Measurements from ENCODE around the gene POMP. TPM values are rescaled to one million over a fixed set of nuclear protein-coding genes. Genes with fewer than 3 reads are reported as not detected.

The POMP gene, protein sequence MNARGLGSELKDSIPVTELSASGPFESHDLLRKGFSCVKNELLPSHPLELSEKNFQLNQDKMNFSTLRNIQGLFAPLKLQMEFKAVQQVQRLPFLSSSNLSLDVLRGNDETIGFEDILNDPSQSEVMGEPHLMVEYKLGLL
- polyA plus RNA-seq (ENCODE audit: insufficient read length in 3 of 3) = 10 to 100 TPM; 81.5 to 90.7 (median 82.6) TPM
- long read RNA-seq, donor 1, transcript POMP-201 (6 exons, 1,330 nt) = major isoform, 150 of 166 reads
- long read RNA-seq, donor 1, partial matches to known transcripts = 16 of 166 reads
- long read RNA-seq, donor 1, other reads (novel, unspliced or antisense) = 0 of 166 reads
- long read RNA-seq, donor 2, transcript POMP-201 (6 exons, 1,330 nt) = major isoform, 194 of 225 reads
- long read RNA-seq, donor 2, partial matches to known transcripts = 31 of 225 reads
- long read RNA-seq, donor 2, other reads (novel, unspliced or antisense) = 0 of 225 reads
- long read RNA-seq, donor 3, transcript POMP-201 (6 exons, 1,330 nt) = major isoform, 170 of 205 reads
- long read RNA-seq, donor 3, partial matches to known transcripts = 35 of 205 reads
- long read RNA-seq, donor 3, other reads (novel, unspliced or antisense) = 0 of 205 reads
- long read RNA-seq, donor 4, transcript POMP-201 (6 exons, 1,330 nt) = major isoform, 200 of 272 reads
- long read RNA-seq, donor 4, partial matches to known transcripts = 72 of 272 reads
- long read RNA-seq, donor 4, other reads (novel, unspliced or antisense) = 0 of 272 reads
- long read RNA-seq, donor 5, transcript POMP-201 (6 exons, 1,330 nt) = major isoform, 91 of 98 reads
- long read RNA-seq, donor 5, partial matches to known transcripts = 7 of 98 reads
- long read RNA-seq, donor 5, other reads (novel, unspliced or antisense) = 0 of 98 reads
- long read RNA-seq, donor 6, transcript POMP-201 (6 exons, 1,330 nt) = major isoform, 155 of 171 reads
- long read RNA-seq, donor 6, partial matches to known transcripts = 16 of 171 reads
- long read RNA-seq, donor 6, other reads (novel, unspliced or antisense) = 0 of 171 reads
- long read RNA-seq, donor 7, transcript POMP-201 (6 exons, 1,330 nt) = major isoform, 131 of 182 reads
- long read RNA-seq, donor 7, partial matches to known transcripts = 51 of 182 reads
- long read RNA-seq, donor 7, other reads (novel, unspliced or antisense) = 0 of 182 reads
- long read RNA-seq, donor 8, transcript POMP-201 (6 exons, 1,330 nt) = major isoform, 51 of 62 reads
- long read RNA-seq, donor 8, partial matches to known transcripts = 11 of 62 reads
- long read RNA-seq, donor 8, other reads (novel, unspliced or antisense) = 0 of 62 reads
- long read RNA-seq, donor 9, transcript POMP-201 (6 exons, 1,330 nt) = major isoform, 196 of 230 reads
- long read RNA-seq, donor 9, partial matches to known transcripts = 26 of 230 reads
- long read RNA-seq, donor 9, other reads (novel, unspliced or antisense) = 8 of 230 reads
- long read RNA-seq, donor 10, transcript POMP-201 (6 exons, 1,330 nt) = major isoform, 149 of 172 reads
- long read RNA-seq, donor 10, partial matches to known transcripts = 23 of 172 reads
- long read RNA-seq, donor 10, other reads (novel, unspliced or antisense) = 0 of 172 reads
- long read RNA-seq, donor 11, transcript POMP-201 (6 exons, 1,330 nt) = major isoform, 95 of 112 reads
- long read RNA-seq, donor 11, partial matches to known transcripts = 12 of 112 reads
- long read RNA-seq, donor 11, other reads (novel, unspliced or antisense) = 5 of 112 reads
- long read RNA-seq, donor 12, transcript POMP-201 (6 exons, 1,330 nt) = major isoform, 186 of 218 reads
- long read RNA-seq, donor 12, partial matches to known transcripts = 32 of 218 reads
- long read RNA-seq, donor 12, other reads (novel, unspliced or antisense) = 0 of 218 reads
- long read RNA-seq, donor 13, transcript POMP-201 (6 exons, 1,330 nt) = major isoform, 66 of 78 reads
- long read RNA-seq, donor 13, partial matches to known transcripts = 12 of 78 reads
- long read RNA-seq, donor 13, other reads (novel, unspliced or antisense) = 0 of 78 reads
- long read RNA-seq, donor 14 = 0 reads
- long read RNA-seq, donor 15, transcript POMP-201 (6 exons, 1,330 nt) = major isoform, 193 of 224 reads
- long read RNA-seq, donor 15, partial matches to known transcripts = 31 of 224 reads
- long read RNA-seq, donor 15, other reads (novel, unspliced or antisense) = 0 of 224 reads
- long read RNA-seq, donor 16, transcript POMP-201 (6 exons, 1,330 nt) = major isoform, 206 of 261 reads
- long read RNA-seq, donor 16, partial matches to known transcripts = 55 of 261 reads
- long read RNA-seq, donor 16, other reads (novel, unspliced or antisense) = 0 of 261 reads

DNA sequence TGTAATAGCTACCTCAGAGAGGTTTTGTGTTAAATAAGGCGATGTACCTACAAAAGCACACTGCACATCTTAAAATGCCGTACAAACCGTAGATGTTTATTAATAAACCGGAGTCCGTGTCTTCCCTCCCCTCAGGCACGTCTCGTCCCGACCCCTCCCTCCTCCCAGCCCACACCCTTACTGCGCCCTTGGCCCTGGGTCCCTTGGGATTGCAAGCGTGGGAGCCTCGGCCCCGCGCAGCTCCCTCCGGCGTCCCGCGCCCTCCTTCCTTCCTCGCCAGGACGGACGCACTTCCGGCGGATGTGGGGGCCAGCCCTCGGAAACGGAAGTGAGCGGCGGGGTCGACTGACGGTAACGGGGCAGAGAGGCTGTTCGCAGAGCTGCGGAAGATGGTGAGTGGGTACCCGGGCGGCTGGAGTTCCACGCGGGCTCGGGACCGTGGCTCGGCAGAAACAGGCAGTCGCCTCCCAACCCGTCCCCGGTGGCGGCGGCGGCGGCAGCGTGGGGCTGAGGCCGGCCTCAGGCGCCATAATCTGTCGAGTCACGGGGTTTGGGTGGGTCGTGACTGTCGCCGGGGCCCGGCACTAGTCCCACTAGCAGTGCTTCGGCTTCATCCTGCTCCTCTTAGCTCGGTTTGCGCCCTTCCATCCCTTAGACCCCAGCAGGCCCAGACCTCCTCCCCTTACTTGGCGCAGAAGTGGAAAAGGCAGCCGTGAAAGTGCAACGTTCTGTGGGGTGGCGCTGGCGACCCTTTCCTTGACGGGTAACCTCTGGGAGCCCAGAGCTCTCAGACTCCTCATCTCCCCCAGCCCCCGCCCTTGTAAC, at the start of gene POMP:
Gene POMP (plus strand): TSS at position 335 of the 825 bp plus-strand sequence. CDS start 55 bp downstream, at position 390.
- DNase-seq = peak; percentile 92

DNA sequence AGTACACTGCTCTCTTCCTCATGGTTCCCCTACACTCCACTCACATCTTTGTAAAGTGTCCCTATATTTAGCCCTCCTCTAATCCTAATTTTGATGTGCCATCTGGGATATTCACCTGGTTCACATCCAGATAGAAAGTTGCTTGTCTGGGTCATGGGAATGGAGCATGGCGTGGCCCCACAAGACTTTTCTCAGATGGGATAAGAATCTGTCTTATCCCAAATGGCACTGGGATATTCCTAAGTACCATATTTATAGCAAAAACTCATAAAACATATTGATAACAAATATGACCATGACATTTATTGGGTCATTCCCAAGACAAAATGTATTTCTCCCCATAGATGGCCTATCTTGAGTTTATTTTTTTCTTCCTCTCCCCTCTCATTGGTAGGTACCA, 49.5 kb upstream of the POMP start:
- DNase-seq = no peak

DNA sequence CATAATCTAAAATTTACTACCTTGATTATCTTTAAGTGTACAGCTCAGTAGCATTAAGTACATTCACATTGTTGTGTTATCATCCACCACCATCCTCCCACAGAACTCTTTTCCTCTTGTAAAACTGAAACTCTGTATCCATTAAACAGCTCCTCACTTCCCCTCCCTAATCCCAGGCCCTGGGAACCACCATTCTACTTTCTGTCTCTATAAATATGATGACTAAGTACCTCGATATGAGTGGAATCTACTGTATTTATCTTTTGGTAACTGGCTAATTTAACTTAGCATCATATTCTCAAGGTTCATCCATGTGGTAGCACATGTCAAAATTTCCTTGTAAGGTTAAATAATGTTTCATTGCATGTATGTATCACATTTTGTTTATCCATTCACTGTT, 49.0 kb upstream of the POMP start:
- no peak for DNase-seq

DNA sequence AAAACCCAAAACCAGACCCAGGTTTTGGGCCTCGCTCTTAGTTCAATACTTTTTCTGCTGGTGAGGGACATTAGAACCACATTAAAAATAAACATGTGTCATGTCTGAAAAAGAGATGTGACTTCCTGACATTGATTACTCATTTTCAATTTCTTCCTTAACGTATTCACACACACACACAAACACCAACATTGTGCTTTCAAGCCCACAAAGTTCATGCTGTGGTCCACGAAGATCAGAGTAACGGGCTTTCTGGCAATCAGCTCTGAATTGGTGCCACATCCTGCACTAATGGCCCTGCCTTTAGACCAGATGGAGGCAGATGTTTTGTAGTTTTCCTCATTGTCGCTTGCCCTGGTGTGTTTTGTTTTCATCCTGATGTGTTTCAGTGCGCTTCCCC, 47.9 kb upstream of the POMP start:
- no peak for DNase-seq

DNA sequence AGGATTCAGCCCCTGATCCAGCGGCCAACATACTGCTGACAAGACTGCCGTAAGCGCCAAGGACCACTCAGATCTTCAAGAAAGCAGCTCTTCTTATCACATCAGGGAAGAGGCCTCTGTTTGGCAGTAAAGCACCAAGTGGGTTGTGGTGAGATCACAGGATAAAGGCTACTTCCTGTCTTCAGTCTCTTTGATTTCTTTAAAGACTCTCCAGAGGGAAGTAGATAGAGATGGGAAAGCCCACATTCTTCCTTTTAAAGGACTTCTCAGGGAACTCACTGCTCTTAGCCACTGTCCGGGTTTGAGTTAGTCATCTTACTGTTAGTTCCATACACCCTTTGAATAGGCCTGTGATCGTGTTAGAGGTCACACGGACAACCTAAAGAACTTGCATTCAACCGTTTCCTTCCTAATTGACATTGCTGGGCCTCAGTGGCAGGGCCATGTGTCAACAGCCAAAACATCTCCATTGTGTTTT, 47.2 kb upstream of the POMP start:
- DNase-seq = no peak

DNA sequence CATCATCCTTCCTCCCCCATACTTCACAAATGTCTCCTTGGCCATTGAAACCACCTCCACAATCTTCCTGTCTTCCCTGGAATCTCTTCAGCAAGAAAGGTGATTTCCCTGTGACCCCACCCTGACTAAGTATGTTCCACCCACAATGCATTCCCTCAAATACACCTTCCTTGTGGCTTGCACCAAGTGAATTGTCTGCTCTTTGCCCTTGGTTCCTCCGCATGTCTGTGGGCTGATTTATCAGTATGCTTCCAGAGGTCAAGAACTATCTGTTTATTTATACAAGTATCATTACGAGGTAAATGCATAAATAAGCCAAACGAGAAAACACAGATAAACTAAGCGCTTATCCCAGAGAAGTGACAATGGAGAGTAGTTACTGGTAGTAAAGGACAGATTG, 45.4 kb upstream of the POMP start:
- DNase-seq = no peak

DNA sequence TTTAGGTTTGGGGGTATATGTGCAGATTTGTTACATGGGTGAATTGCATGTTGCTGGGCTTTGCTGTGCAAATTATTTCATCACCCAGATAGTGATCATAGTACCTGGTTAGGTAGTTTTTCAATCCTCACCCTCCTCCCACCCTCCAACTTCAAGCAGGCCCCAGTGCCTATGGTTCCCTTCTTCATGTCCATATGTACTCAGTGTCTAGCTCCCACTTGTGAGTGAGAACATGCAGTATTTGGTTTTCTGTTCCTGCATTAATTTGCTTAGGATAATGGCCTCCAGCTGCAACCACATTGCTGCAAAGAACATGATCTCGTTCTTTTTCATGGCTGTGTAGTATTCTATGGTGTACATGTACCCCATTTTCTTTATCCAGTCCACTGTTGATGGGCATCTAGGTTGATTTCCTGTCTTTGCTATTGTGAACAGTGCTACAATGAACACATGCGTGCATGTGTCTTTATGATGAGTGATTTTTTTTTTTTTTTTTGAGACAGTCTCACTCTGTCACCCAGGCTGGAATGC, 42.9 kb upstream of the POMP start:
- DNase-seq = no peak

DNA sequence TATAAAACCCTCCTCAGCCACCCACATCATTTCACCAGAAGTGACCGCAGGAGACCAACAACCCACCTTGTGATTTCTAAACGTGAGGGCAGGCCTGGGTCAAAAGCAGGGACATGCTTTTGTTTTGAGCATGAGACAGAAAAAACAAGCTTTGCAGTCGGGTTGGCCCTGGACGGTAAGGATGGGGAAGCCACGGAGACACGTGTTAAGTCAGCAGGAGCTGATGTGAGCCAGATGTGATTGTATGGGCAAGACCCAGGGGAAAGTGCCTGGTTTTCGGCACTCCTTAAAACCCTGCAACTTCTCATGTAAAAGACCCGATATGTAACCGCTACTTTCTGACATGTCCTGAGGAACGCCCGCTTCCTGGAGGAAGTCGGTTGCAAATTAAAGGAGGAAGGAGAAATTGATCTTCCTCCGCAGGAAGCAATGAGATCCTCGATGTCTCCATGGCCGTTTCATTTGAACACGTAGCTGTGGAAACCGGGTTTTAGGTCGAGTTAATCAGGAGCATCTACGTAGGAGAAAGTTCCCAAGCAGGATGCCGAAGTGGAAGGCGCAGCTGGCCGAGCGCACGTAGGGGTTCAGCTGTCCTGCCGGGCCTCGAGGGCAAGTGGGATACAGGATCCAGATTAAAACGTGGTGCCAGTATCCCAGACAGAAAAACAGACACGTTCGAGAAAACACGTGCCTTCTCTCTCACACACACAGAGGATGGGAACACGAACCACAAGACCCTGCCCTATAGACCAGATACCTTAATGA, 40.5 kb upstream of the POMP start:
- DNase-seq = no peak

DNA sequence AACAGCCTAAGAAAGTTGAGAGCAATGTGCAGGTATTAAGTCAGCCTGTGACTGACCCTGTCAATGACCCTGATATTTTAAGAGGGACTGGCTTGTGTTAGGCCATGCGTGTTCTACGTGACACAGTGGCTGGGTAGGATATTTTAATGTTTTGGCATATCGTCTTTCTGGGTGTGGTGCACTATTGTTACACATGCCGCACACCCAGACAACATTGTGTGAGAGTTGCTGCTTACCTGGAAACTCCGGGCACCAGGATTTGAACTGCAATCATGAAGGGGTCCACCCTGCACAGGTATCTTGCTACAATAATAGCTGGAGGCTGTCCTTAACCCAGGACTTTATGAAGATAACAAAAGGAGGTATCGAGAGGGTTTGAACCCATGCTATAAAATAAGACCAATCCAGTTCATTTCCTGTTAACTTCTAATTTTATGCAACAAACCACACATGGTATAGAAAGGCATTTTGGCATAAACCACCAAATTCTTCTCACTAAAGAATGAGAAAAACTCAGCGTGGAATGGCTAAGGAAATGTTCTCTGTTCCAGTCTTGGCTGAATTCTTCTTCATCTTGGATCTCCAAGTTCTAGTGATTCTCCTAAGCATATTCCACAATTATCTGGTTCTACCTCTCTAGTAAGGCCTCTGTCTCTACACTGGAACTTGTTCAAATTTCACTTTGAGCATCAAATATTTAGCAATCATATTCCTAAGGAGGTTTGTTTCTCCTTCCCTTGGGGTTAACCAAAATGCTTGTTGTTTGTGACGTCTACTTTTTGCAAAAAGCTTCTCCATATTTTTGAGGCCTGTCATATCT, 38.7 kb upstream of the POMP start:
- DNase-seq = no peak

DNA sequence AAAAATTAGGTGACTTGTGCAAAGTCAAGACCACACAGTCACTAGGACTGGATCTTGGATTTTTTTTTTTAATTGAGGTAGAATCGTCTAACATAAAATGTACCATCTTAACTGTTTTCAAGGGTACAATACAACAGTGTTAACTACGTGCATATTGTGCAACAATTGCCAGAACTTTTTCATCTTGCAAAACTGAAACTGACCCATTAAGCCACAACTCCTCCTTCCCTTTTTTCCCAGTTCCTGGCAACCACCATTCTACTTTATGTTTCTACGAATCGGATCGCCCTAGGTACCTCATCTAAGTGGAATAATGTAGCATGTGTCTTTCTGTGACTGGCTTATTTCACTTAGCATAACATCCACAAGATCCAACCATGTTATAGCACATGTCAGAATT, 37.5 kb upstream of the POMP start:
- DNase-seq = no peak

DNA sequence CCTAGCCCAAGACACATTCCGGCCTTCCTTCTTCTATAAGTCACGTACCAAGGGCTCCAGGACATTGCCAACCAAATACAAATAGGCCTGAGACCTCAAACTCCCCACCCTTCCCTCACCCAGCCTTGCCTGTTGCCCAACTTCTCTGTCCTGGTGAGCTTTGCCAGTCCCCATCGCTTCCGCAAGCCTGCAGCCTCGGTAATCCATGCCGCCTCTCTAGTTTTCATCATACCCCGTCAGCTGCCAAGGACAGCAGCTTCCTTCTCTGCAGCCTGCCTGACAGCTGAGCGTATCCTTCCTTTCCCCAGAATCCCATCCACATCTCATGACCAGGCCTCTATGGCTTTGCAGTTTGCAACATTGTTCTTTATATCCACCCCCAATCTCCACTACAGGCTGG, 36.6 kb upstream of the POMP start:
- DNase-seq = no peak

DNA sequence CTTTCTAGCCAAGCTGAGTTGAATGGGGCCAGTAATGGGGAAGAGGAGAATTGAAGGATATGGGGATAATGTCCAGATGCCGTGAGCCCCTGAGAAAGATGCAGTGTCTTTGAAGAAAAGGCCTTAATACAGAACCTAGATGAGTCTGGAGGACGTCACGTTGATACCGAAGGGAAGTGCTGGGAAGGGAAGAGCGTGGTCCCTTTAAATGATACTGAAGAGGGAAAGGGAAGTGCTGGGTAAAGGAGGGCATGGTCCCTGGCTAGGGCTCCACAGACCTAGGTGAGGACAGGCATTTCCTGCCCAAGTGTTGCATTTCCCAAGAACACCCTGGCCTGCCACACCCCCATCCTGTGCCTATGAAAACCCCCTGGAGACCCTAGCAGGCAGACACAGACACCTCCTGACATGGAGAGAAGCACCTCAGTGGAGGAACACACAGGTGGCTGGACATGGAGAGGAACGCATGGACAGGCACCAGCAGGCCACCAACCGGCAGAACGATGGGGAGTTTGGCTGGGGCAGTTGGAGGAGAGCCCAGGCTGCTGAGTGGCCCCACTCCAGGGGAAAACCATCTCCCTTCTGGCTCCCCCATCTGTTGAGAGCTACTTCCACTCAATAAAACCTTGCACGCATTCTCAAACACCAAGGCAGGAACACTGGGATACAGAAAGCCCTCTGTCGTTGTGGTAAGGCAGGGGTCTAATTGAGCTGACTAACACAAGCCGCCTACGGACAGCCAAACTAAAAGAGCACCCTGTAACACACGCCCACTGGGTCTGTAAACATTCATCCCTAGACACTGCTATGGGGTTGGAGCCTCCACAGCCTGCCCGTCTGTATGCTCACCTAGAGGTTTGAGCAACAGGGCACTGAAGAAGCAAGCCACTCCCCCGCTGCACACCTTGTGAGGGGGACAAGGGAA, 34.9 kb upstream of the POMP start:
- DNase-seq = no peak

DNA sequence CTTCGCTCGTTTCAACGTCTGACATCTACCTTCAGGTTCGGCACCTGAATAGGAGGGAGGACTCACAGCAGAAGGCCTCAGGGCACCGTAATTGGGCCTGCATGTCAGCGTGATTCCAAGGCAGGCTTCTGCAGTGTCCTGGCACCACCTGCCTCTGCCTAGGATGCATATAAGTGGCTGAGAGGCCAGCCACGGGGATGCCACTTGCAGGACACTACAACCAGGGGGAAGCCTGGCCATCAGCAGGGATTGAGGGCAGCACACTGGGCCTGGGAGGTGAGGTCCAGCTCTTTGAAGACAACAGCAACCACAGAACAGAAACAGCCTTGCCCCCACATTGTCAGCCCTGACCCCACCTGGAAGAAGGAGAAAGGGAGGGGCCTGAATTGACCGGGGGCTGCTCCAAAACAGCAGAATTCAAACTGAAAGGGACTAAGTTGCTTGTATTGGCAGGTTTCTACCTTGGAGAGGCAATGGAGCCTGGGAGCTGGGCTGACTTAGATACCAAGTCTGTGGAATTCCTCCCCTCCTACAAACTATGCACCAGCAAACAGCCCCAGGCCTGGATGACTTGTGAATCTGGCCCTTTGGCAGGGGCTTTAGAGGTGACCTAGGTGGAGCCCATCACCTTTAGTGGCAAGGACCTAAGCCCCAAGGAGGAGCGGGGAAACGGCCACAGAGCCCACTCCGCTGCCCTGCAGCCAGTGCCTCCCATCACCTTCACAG, 34.1 kb upstream of the POMP start:
- no peak for DNase-seq

DNA sequence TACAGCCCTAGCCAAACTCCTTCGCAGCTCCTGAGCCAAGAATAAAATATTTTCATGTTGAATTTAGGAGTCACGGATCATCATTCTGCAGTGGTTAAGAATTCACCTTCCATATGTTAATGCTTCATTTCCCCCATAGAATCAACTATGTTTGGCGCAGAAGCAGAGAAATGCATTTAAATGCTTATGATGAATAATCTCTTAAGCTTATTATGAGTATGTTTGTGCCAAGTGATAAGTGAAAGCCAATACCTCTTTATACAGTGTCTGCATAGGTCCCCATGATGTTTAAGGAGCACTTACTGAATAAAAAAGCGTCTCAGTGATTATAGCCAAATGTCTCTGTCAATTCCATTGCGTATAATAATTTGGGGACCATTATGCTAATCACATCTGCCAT, 32.7 kb upstream of the POMP start:
- DNase-seq = no peak

DNA sequence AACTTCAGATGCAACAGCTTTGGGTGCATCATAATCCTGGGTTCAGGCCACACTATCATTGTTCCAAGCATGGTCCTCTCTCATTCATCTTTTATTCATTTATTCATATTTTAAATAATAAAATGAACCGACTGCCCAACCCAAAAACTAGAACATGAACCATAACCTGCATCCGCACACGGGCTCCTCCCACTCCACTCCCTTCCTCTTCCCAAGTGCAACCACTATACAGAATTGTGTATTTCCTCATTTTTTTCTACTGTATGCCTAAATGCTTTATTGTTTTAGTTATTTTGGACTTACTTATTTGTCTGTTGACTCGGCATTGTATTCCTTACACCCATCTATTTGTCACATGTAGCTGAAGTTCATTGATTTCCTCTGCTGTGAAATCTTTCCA, 30.7 kb upstream of the POMP start:
- no peak for DNase-seq
